HUES64 (cell line): Measurements from ENCODE around the gene FOXP1.

Source experiments
- H3K27ac ChIP-seq: 2 replicates; pipeline ENCODE4 v1.7.0; 2013; ENCODE audit warnings: low read depth, low read length, inconsistent platforms
- H3K27me3 ChIP-seq: 2 replicates; pipeline ENCODE4 v1.6.1; 2013; ENCODE audit warnings: mild to moderate bottlenecking, low read length; ENCODE audit not compliant: insufficient read depth
- H3K36me3 ChIP-seq: 2 replicates; pipeline ENCODE4 v1.6.1; 2013; ENCODE audit warnings: mild to moderate bottlenecking, low read length; ENCODE audit not compliant: insufficient read depth
- H3K4me1 ChIP-seq: 2 replicates; pipeline ENCODE4 v1.6.1; 2013; ENCODE audit warnings: mild to moderate bottlenecking, low read length, moderate library complexity; ENCODE audit not compliant: insufficient read depth
- H3K4me3 ChIP-seq: 2 replicates; pipeline ENCODE4 v1.5.1; 2013; ENCODE audit warnings: mild to moderate bottlenecking, low read length, moderate library complexity
- H3K9ac ChIP-seq: 2 replicates; pipeline ENCODE4 v1.6.1; 2013; ENCODE audit warnings: mild to moderate bottlenecking, low read depth, low read length
- H3K9me3 ChIP-seq: 2 replicates; pipeline ENCODE4 v1.6.1; 2013; ENCODE audit warnings: low read depth, low read length; ENCODE audit not compliant: insufficient read depth
- WGBS: fragments of 150-250, 120-280 bp; methylation state at CpG from one replicate; pipeline ENCODE4 v1.1.7; 2013; ENCODE audit warnings: missing lambda C conversion rate; 5-methylcytosine and 5-hydroxymethylcytosine counted together

Gene FOXP1

GRCh38 chr3:71162221-71162620 is 421.3 kb downstream of the FOXP1 start:
- Histone ChIP-seq H3K9me3 (no peaks in the 10 kb centered on the region), H3K4me3 (no peak overlapping the region), H3K27me3 (no peaks in the 10 kb centered on the region), H3K4me1 (peaks cover 20% of the 10 kb centered on the region), H3K27ac (no peak overlapping the region), H3K36me3 (no peaks in the 10 kb centered on the region), H3K9ac (no peak overlapping the region)
- WGBS, result 94% methylated on average over 1 of the region's 1 CpG

- no peaks in the 10 kb centered on the region for H3K36me3 ChIP-seq
- H3K9ac ChIP-seq, result no peak overlapping the region
- no peak overlapping the region for H3K27ac ChIP-seq
- H3K9me3 ChIP-seq, result no peaks in the 10 kb centered on the region
- 97% methylated on average over 7 of the region's 7 CpGs for WGBS
- no peaks in the 10 kb centered on the region for H3K27me3 ChIP-seq
- H3K4me3 ChIP-seq, result no peak overlapping the region
- H3K4me1 ChIP-seq, result peaks cover 27% of the 10 kb centered on the region
Measured at GRCh38 chr3:71160785-71161546, 422.6 kb downstream of the FOXP1 start.

DNA sequence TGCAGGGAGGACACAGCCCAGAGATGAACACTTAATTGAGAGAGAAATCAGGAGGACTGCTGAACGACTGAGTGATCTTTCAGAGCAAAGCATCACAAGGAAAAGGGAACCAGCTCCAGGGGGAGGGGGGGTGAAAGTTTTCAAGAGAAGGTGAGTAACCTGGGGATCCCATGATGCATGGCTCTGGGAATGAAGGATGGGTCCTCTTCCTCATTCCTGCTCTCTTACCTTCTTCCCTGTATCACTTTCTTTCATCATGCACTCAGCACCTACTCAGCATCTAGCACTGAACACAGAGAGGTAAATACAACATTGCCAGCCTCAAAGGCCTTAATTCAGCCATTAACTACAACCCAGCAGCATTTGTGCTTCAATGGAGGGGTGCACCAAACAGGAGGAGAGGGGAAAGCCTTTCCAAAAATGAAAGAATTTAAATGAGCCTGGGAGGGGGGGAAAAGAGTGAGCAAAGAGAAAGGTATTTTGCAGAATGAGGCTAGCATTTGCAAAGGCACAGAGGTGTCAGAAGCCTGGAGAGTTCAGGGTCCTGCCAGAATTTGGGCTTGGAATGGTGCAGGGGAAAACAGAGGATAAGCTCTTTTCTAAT is 427.4 kb downstream of the FOXP1 start:
- H3K27ac ChIP-seq, result no peak overlapping the region
- no peaks in the 10 kb centered on the region for H3K9me3 ChIP-seq
- no peak overlapping the region for H3K9ac ChIP-seq
- no peaks in the 10 kb centered on the region for H3K36me3 ChIP-seq
- H3K27me3 ChIP-seq, result no peaks in the 10 kb centered on the region
- peaks cover 49% of the 10 kb centered on the region for H3K4me1 ChIP-seq
- 24% methylated on average over 1 of the region's 1 CpG for WGBS
- no peak overlapping the region for H3K4me3 ChIP-seq

GRCh38 chr3:71154846-71155245 is 428.7 kb downstream of the FOXP1 start:
- no peaks in the 10 kb centered on the region for H3K36me3 ChIP-seq
- no peak overlapping the region for H3K4me3 ChIP-seq
- H3K27ac ChIP-seq, result no peak overlapping the region
- no peaks in the 10 kb centered on the region for H3K27me3 ChIP-seq
- H3K9me3 ChIP-seq, result no peaks in the 10 kb centered on the region
- H3K4me1 ChIP-seq, result peaks cover 61% of the 10 kb centered on the region
- no peak overlapping the region for H3K9ac ChIP-seq

DNA sequence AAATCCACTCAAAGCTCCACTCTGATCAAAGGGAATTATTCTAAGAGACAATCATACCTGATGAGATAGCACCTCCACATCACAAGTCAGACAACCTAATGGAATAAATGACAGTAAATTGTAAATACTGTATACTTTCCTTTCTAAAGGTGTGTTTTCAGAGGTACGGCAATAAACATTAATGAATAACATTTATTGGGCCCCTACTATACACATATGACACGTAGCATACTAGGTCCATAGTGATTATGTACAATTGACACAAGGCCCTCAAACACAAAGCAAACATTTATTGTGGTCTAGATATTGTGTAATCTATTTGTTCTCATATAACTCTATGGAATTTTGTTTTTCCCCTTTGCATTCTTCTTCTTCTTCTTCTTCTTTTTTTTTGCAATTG is 429.8 kb downstream of the FOXP1 start:
- H3K36me3 ChIP-seq, result no peaks in the 10 kb centered on the region
- H3K4me1 ChIP-seq, result peaks cover 57% of the 10 kb centered on the region
- no peak overlapping the region for H3K27ac ChIP-seq
- H3K9ac ChIP-seq, result no peak overlapping the region
- no peaks in the 10 kb centered on the region for H3K9me3 ChIP-seq
- H3K27me3 ChIP-seq, result no peaks in the 10 kb centered on the region
- WGBS, result 92% methylated on average over 2 of the region's 2 CpGs
- H3K4me3 ChIP-seq, result no peak overlapping the region

- Histone ChIP-seq H3K9ac (no peak overlapping the region), H3K36me3 (no peaks in the 10 kb centered on the region), H3K27ac (peak overlapping the region; percentile 47; the same call in 1 of the 2 replicates), H3K4me1 (peaks cover 57% of the 10 kb centered on the region), H3K27me3 (no peaks in the 10 kb centered on the region), H3K4me3 (no peak overlapping the region), H3K9me3 (no peaks in the 10 kb centered on the region)
- WGBS, result 61% methylated on average over 8 of the region's 8 CpGs
Measured at GRCh38 chr3:71152892-71153265, 430.6 kb downstream of the FOXP1 start.

DNA sequence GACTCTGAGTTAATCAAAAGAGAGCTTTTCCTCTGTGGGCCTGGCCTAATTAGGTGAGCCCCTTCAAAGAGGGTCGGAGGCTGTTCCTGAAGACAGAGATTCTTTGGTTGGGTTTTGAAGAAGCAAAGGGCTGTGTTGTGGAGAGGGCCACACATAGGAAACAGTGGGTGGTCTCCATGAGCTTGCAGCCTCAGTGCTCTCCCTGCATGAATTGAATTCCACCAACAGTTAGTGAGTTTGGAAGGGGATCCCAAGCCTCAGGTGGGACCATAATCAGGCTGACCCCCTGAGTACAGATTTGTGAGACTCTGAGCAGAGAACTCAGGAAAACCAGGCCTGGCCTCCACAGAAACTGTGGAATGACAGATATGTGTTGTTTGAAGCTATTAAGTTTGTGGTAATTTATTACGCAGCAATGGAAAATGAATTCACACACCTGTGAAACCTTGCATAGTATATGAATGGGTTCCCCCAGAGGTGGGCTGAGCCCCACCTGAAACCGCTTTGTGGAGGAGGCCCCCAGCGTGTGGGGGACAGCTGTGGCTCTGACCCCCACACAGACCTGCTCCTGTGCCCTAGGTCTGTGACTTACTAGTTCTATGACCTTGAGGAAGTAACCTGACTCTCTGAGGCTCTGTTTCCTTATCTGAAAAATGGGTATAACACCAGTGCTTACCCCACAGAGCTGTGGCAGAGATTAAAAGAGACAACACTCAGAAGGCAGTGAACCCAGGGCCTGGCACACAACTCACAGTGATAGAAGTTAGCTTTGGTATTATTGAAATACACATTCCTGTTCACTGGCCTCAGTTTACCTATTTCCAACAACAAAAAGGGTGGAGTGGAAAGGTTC is 431.3 kb downstream of the FOXP1 start:
- H3K4me1 ChIP-seq, result peaks cover 58% of the 10 kb centered on the region
- no peaks in the 10 kb centered on the region for H3K27me3 ChIP-seq
- no peaks in the 10 kb centered on the region for H3K9me3 ChIP-seq
- no peaks in the 10 kb centered on the region for H3K36me3 ChIP-seq
- no peak overlapping the region for H3K9ac ChIP-seq
- peak overlapping the region; percentile 47 for H3K27ac ChIP-seq
- 62% methylated on average over 4 of the region's 4 CpGs for WGBS
- H3K4me3 ChIP-seq, result no peak overlapping the region

DNA sequence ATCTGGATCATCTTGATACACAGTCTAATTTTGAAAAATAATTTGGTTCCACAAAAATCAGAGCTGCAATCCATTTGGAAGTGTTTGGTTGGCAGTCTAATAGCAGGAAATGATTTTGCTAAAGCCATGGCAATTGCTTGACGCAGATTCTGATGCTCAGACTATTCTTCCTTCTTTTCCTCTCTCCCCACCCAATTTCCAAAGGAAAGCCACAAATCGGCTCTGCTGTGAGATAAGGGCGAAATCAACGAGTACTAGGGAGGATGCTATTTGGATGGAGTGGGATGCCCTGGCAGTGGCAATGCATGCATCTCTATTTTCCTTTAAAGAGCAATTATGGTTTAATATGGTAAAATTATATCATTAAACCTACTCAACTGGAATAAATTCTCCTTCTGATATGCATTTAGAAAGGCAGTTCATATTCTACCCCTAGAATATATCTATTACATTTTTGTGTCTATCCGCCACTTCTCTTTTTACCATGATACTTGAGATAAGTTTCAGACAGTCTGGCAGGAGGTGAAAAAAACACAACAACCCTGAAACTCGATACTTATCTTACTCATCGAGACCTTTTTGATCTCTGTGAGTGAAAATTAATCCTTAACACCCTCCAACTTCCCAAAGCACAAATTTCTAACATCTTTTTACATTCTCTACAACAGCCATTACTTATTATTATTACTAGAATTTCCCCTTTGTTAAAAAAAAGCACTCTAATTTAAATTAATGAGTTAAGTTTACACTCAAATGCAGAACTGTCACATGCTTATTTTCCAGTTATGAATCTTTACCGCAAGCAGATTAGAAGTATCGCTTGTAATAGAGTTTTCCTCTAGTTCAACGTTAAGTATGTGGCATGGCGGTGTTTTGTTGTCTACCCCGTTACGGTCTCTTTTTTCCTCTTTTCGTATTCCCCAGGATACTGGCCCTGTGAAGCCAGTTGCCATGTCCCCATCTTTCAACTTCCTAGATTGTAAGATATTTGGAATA is 433.3 kb downstream of the FOXP1 start:
- Histone ChIP-seq H3K27ac (no peak overlapping the region), H3K9me3 (no peaks in the 10 kb centered on the region), H3K4me1 (peaks cover 45% of the 10 kb centered on the region), H3K9ac (no peak overlapping the region), H3K27me3 (no peaks in the 10 kb centered on the region), H3K4me3 (no peak overlapping the region), H3K36me3 (no peaks in the 10 kb centered on the region)
- WGBS, result 92% methylated on average over 11 of the region's 14 CpGs

GRCh38 chr3:71148455-71149060 is 435.0 kb downstream of the FOXP1 start:
- H3K4me3 ChIP-seq, result no peak overlapping the region
- 92% methylated on average over 1 of the region's 1 CpG for WGBS
- no peak overlapping the region for H3K9ac ChIP-seq
- H3K4me1 ChIP-seq, result peaks cover 42% of the 10 kb centered on the region
- no peaks in the 10 kb centered on the region for H3K36me3 ChIP-seq
- H3K9me3 ChIP-seq, result no peaks in the 10 kb centered on the region
- no peaks in the 10 kb centered on the region for H3K27me3 ChIP-seq
- H3K27ac ChIP-seq, result no peak overlapping the region

GRCh38 chr3:71146673-71147072 is 436.9 kb downstream of the FOXP1 start:
- Histone ChIP-seq H3K27me3 (no peaks in the 10 kb centered on the region), H3K9ac (no peak overlapping the region), H3K27ac (no peak overlapping the region), H3K4me1 (peaks cover 25% of the 10 kb centered on the region), H3K4me3 (no peak overlapping the region), H3K9me3 (no peaks in the 10 kb centered on the region), H3K36me3 (no peaks in the 10 kb centered on the region)
- WGBS, result 76% methylated on average over 11 of the region's 11 CpGs
